ENCODE results near the gene XYLT1.

DNA sequence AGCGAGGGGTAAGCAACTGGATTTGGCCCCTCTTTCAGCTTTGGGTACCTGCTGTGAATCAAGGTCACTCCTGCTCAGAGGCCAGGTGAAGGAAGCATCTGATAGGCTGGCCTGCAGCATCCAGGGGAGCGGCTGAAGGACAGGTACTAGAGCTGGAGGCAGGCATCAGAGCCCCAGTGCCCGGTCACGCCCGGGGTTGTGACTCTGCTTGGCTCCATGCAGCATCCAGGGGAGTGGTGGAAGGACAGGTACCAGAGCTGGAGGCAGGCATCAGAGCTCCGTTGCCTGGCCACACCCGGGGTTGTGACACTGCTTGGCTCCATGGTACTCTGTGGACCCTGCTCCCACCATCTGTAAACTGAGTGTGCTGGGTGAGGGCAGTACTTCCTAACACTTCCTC lies 189.7 kb downstream of the XYLT1 start:
- TF ChIP-seq, protein P1, sequence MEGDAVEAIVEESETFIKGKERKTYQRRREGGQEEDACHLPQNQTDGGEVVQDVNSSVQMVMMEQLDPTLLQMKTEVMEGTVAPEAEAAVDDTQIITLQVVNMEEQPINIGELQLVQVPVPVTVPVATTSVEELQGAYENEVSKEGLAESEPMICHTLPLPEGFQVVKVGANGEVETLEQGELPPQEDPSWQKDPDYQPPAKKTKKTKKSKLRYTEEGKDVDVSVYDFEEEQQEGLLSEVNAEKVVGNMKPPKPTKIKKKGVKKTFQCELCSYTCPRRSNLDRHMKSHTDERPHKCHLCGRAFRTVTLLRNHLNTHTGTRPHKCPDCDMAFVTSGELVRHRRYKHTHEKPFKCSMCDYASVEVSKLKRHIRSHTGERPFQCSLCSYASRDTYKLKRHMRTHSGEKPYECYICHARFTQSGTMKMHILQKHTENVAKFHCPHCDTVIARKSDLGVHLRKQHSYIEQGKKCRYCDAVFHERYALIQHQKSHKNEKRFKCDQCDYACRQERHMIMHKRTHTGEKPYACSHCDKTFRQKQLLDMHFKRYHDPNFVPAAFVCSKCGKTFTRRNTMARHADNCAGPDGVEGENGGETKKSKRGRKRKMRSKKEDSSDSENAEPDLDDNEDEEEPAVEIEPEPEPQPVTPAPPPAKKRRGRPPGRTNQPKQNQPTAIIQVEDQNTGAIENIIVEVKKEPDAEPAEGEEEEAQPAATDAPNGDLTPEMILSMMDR (IDR thresholded peaks at IDR 0.05), result no peak
- TF ChIP-seq POLR2A (IDR thresholded peaks at IDR 0.05), result no peak
